OCI-LY7 (cell line): Measurements from ENCODE around the gene IMMT. TPM values are rescaled to one million over a fixed set of nuclear protein-coding genes. Genes with fewer than 3 reads are reported as not detected.

ENCODE experiments used
- BruUV-seq: library from RNA; stranded (reverse); fragments of 400-500 nt; replicated peaks from 2 replicates; lab custom pipeline; 2021; lab: Mats Ljungman, UMichigan
- CTCF ChIA-PET: fragments of 300-600 bp; sonication (Branson Sonifier 250); formaldehyde crosslinking; loops from one replicate; lab custom pipeline; 2022; ENCODE audit warnings: antibody characterized with exemption; ENCODE audit not compliant: unreplicated experiment; lab: Charles Lee
- POLR2A ChIA-PET: fragments of 300-600 bp; sonication (Branson Sonifier 250); formaldehyde crosslinking; loops from one replicate; lab custom pipeline; 2022; ENCODE audit warnings: antibody characterized with exemption; lab: Charles Lee
- DNase-seq: peaks from one replicate; pipeline ENCODE4 v3.0.0-alpha.2; 2015; ENCODE audit warnings: low spot score
- H2AFZ ChIP-seq: fragments of 200-600 bp; sonication (generic), shearing (Covaris generic); 2 replicates; pipeline ENCODE4 v1.6.1; 2014; ENCODE audit warnings: mild to moderate bottlenecking, antibody characterized with exemption, low read length, moderate library complexity
- H3K27ac ChIP-seq: fragments of 200-600 bp; sonication (generic); 2 replicates; pipeline ENCODE4 v1.5.1; 2014; ENCODE audit warnings: mixed run types, low read depth, mild to moderate bottlenecking, moderate library complexity, low read length, inconsistent platforms; ENCODE audit not compliant: poor library complexity, severe bottlenecking
- H3K36me3 ChIP-seq: fragments of 200-600 bp; sonication (generic); 2 replicates; pipeline ENCODE4 v1.6.1; 2014; ENCODE audit warnings: mild to moderate bottlenecking, antibody characterized with exemption, low read length, moderate library complexity, mixed read lengths; ENCODE audit not compliant: insufficient read depth
- H3K4me1 ChIP-seq: fragments of 200-600 bp; sonication (generic); 2 replicates; pipeline ENCODE4 v1.5.1; 2014; ENCODE audit warnings: mild to moderate bottlenecking, low read length; ENCODE audit not compliant: insufficient read depth, poor library complexity, severe bottlenecking
- H3K4me2 ChIP-seq: fragments of 200-600 bp; sonication (generic); 2 replicates; pipeline ENCODE4 v1.6.1; 2014; ENCODE audit warnings: mild to moderate bottlenecking, low read length
- H3K4me3 ChIP-seq: fragments of 200-600 bp; sonication (generic); 2 replicates; pipeline ENCODE4 v1.5.1; 2014; ENCODE audit warnings: mild to moderate bottlenecking, low read depth, low read length; ENCODE audit not compliant: poor library complexity, severe bottlenecking
- H3K79me2 ChIP-seq: fragments of 200-600 bp; sonication (generic); 2 replicates; pipeline ENCODE4 v1.6.1; 2016; ENCODE audit warnings: low read depth, mild to moderate bottlenecking, low read length, moderate library complexity, mixed read lengths; ENCODE audit not compliant: insufficient read depth
- H3K9me2 ChIP-seq: fragments of 200-600 bp; sonication (generic); 2 replicates; pipeline ENCODE4 v1.6.1; 2016; ENCODE audit warnings: mild to moderate bottlenecking, low read length, mixed read lengths; ENCODE audit not compliant: insufficient read depth
- H3K9me3 ChIP-seq: fragments of 200-600 bp; sonication (generic); 2 replicates; pipeline ENCODE4 v1.6.1; 2014; ENCODE audit warnings: mild to moderate bottlenecking, mixed run types, low read length, mixed read lengths
- H4K20me1 ChIP-seq: fragments of 200-600 bp; sonication (generic); 2 replicates; pipeline ENCODE4 v1.6.1; 2014; ENCODE audit warnings: mild to moderate bottlenecking, antibody characterized with exemption, low read length, moderate library complexity, mixed read lengths; ENCODE audit not compliant: insufficient read depth
- CTCF ChIP-seq: fragments of 200-600 bp; sonication (generic); conservative IDR thresholded peaks from 2 replicates; pipeline ENCODE4 v1.5.1; 2014; ENCODE audit warnings: mild to moderate bottlenecking, antibody characterized with exemption, low read length, moderate library complexity, mixed read lengths
- EZH2phosphoT487 ChIP-seq: fragments of 200-600 bp; sonication (generic); IDR thresholded peaks from 2 replicates; pipeline ENCODE4 v1.6.1; 2018; ENCODE audit warnings: low read depth, borderline replicate concordance, mild to moderate bottlenecking, mixed run types, antibody characterized with exemption, low read length, moderate library complexity, mixed read lengths
- intact Hi-C: fragments of 100-400 bp; cut with micrococcal nuclease; formaldehyde crosslinking; loops from one replicate; pipeline ENCODE4 v1.10.0; 2022; ENCODE audit not compliant: unreplicated experiment
- total RNA-seq, 2 experiments: library from RNA; depleted of rRNA in 1 of 2; stranded (reverse); fragments of >200 nt in 1 of 2; shearing (Covaris generic) in 1 of 2; gene quantifications; 2 replicates each; pipeline ENCODE4 v1.2.3, GENCODE V29; 2014 to 2022

IMMT gene
- total RNA-seq, 2 experiments from 2014 or later = 77.3 to 128 TPM

GRCh38 chr2:86138736-86139625 lies 56.3 kb downstream of the IMMT start:
- no TSS peak for BruUV-seq
- H3K9me3 ChIP-seq = no peaks in the 10 kb centered on the region
- TF ChIP-seq CTCF (no peak), EZH2phosphoT487 (no peak)
- H3K4me3 ChIP-seq = no peak overlapping the region
- H3K9me2 ChIP-seq = no peaks in the 10 kb centered on the region
- CTCF ChIA-PET = no interaction called here
- no peak for DNase-seq
- no peak overlapping the region for H3K4me2 ChIP-seq
- 0 out of 2 replicates have a peak, but pooled peaks cover 4% of the 10 kb centered on the region for H4K20me1 ChIP-seq
- no peak overlapping the region for H2AFZ ChIP-seq
- no peak overlapping the region for H3K27ac ChIP-seq
- H3K4me1 ChIP-seq = no peaks in the 10 kb centered on the region
- H3K79me2 ChIP-seq = no peaks in the 10 kb centered on the region
- POLR2A ChIA-PET = interaction anchor here (0.6 to 1.2 kb wide), 3 partner anchors 8 to 558 kb away, joined by 3 to 4 read pairs (median 4); no protein-coding TSS in a partner anchor
- intact Hi-C loops = no loop called here
- H3K36me3 ChIP-seq = peaks cover 100% of the 10 kb centered on the region

- Histone ChIP-seq H3K79me2 (no peaks in the 10 kb centered on the region), H3K4me1 (no peaks in the 10 kb centered on the region), H3K4me3 (no peak overlapping the region), H4K20me1 (no peaks in the 10 kb centered on the region), H3K9me3 (no peaks in the 10 kb centered on the region), H3K36me3 (peaks cover 100% of the 10 kb centered on the region), H3K9me2 (no peaks in the 10 kb centered on the region), H2AFZ (no peak overlapping the region), H3K4me2 (no peak overlapping the region), H3K27ac (no peak overlapping the region)
- intact Hi-C loops = no loop called here
- DNase-seq = no peak
- BruUV-seq = no TSS peak
- CTCF ChIA-PET = no interaction called here
- POLR2A ChIA-PET = interaction anchor here (1.2 kb wide), 1 partner anchor 15 kb away, joined by 3 read pairs; no protein-coding TSS in a partner anchor
- no peak for TF ChIP-seq CTCF
- TF ChIP-seq EZH2phosphoT487 = no peak
Observed at GRCh38 chr2:86136141-86136540, 59.1 kb downstream of the IMMT start.

- H3K27ac ChIP-seq = no peak overlapping the region
- H3K4me1 ChIP-seq = no peaks in the 10 kb centered on the region
- no peaks in the 10 kb centered on the region for H4K20me1 ChIP-seq
- H3K9me2 ChIP-seq = no peaks in the 10 kb centered on the region
- H3K4me3 ChIP-seq = no peak overlapping the region
- H3K36me3 ChIP-seq = peaks cover 100% of the 10 kb centered on the region
- no peak for DNase-seq
- H3K4me2 ChIP-seq = no peak overlapping the region
- ChIA-PET POLR2A (interaction anchor here (1.0 to 1.2 kb wide), 2 partner anchors 9 to 16 kb away, joined by 3 read pairs; no protein-coding TSS in a partner anchor), CTCF (no interaction called here)
- no TSS peak for BruUV-seq
- H2AFZ ChIP-seq = no peak overlapping the region
- H3K79me2 ChIP-seq = no peaks in the 10 kb centered on the region
- intact Hi-C loops = no loop called here
- no peaks in the 10 kb centered on the region for H3K9me3 ChIP-seq
- TF ChIP-seq CTCF (no peak), EZH2phosphoT487 (no peak)
Observed at GRCh38 chr2:86135653-86136052, 59.6 kb downstream of the IMMT start.
